ENCODE data around the gene ZYX.
A peak's percentile ranks its signal among the peaks of the same experiment; 100 is the strongest.
"Not testable (repeated sequence)": the region's sequence is repeated elsewhere in the genome, so short reads cannot be mapped to it uniquely, and the experiment has no call there.

ZYX gene

GRCh38 chr7:143415742-143416397 is 34.7 kb downstream of the ZYX start:
- ATAC-seq (replicated peaks), result no peak
- H3K4me1 Mint-ChIP-seq (ENCODE audit: low read depth in 2 of 2), result no peaks in the 10 kb centered on the region
- no peak overlapping the region for H3K4me3 Mint-ChIP-seq
- H3K9me3 Mint-ChIP-seq, result no peaks in the 10 kb centered on the region
- no peak for DNase-seq
- H3K27me3 Mint-ChIP-seq, result peaks cover 39 to 61% of the 10 kb centered on the region in 2 donors
- no peaks in the 10 kb centered on the region for H3K36me3 Mint-ChIP-seq (ENCODE audit: insufficient read depth)
- H3K27ac Mint-ChIP-seq, result no peak overlapping the region

- peaks cover 32 to 59% of the 10 kb centered on the region in 2 donors for H3K27me3 Mint-ChIP-seq
- ATAC-seq (replicated peaks), result peak; percentile 56
Measured at GRCh38 chr7:143416565-143417149, 35.5 kb downstream of the ZYX start.

DNA sequence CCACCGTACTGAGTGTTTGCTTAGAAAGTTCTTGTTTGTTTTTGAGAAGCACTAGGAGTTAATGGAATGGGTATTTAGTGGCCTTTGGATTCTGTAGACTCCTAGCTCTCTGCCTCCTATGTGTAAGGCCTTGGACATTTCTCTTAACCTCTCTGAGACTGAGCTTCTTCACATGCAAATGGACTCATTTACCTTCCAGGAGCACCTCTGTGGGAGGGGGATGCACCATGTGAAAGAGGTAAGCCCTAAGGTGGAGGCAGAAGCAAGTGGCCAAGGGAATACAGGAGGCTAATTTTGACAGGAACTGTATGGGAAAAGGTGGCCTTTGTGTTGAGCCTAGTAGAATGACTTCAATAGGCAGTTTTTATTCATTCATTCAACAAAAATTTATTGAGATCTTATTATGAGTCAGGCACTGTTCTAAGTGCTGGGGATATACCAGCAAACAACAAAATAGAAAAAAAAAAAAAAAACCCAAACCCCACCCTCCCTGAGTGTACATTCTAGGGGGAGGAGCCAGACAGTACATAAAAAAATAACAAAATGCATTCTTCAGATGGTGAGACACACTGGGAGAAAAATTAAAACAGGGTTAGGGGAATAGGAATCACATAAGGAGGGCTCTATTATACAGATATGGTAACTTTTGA is 36.7 kb downstream of the ZYX start:
- Mint-ChIP-seq H3K27ac (no peak overlapping the region), H3K4me1 (ENCODE audit: low read depth in 2 of 2) (no peaks in the 10 kb centered on the region), H3K9me3 (no peaks in the 10 kb centered on the region), H3K4me3 (no peak overlapping the region), H3K36me3 (ENCODE audit: insufficient read depth) (no peaks in the 10 kb centered on the region), H3K27me3 (peaks cover 23 to 47% of the 10 kb centered on the region in 2 donors)
- DNase-seq, result no peak
- ATAC-seq (replicated peaks), result no peak

More at GRCh38 chr7:143416565-143417149, 35.5 kb downstream of the ZYX start:
- Mint-ChIP-seq H3K27ac (no peak overlapping the region), H3K36me3 (ENCODE audit: insufficient read depth) (no peaks in the 10 kb centered on the region), H3K9me3 (no peaks in the 10 kb centered on the region), H3K4me1 (ENCODE audit: low read depth in 2 of 2) (no peaks in the 10 kb centered on the region), H3K4me3 (no peak overlapping the region)
- DNase-seq, result peak; percentile 26 to 38 (median 37)

DNA sequence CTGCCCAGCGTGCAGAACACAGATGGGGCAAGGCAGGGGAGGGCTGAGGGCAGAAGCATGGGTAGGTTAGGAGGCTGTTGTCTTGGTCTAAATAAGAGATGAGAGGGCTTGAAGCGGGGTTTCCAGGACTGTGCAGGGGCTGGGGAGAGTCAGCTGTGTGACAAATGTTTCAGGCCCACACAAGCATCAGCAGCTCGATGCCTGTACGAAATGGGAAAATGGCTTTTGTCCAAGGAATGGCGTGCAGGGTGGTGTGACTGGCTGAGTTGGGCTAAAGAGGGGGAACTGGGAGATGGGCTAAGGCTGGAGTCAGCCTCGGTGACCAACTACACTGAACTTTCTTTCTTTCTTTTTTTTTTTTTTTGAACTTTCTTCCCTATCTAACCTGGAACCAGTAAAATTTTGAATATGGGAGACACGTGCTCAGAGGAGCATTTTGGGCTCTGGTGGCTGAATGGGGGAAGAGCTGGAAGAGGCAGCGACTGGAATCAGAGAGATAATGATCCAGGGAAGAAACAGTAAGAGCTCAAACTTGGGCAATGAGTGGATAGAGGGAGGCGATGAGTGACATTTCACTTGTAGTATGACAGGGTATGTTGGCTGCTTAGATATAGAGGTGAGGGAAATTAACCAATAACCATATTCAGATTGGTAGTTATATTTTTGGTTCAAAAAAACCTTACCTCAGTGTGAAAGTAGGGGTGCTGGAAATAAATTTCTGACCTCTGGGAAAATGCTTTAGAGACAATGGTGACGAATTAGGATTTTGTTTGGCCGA is 37.7 kb downstream of the ZYX start:
- no peak overlapping the region for H3K27ac Mint-ChIP-seq
- no peaks in the 10 kb centered on the region for H3K9me3 Mint-ChIP-seq
- H3K4me3 Mint-ChIP-seq, result no peak overlapping the region
- peaks cover 17 to 40% of the 10 kb centered on the region in 2 donors for H3K27me3 Mint-ChIP-seq
- ATAC-seq (replicated peaks) (no peak), DNase-seq (no peak)
- no peaks in the 10 kb centered on the region for H3K36me3 Mint-ChIP-seq (ENCODE audit: insufficient read depth)
- H3K4me1 Mint-ChIP-seq (ENCODE audit: low read depth in 2 of 2), result no peaks in the 10 kb centered on the region

GRCh38 chr7:143419880-143420279 is 38.7 kb downstream of the ZYX start:
- H3K27me3 Mint-ChIP-seq, result peaks cover 14 to 34% of the 10 kb centered on the region in 2 donors
- H3K4me3 Mint-ChIP-seq, result no peak overlapping the region
- H3K36me3 Mint-ChIP-seq (ENCODE audit: insufficient read depth), result no peaks in the 10 kb centered on the region
- H3K9me3 Mint-ChIP-seq, result no peaks in the 10 kb centered on the region
- no peak for ATAC-seq (replicated peaks)
- no peaks in the 10 kb centered on the region for H3K4me1 Mint-ChIP-seq (ENCODE audit: low read depth in 2 of 2)
- no peak for DNase-seq
- H3K27ac Mint-ChIP-seq, result no peak overlapping the region

- H3K27me3 Mint-ChIP-seq, result peaks cover 6 to 27% of the 10 kb centered on the region in 2 donors
- not testable (repeated sequence) for H3K36me3 Mint-ChIP-seq (ENCODE audit: insufficient read depth); H3K27ac Mint-ChIP-seq; H3K4me3 Mint-ChIP-seq; ATAC-seq (replicated peaks); DNase-seq; H3K4me1 Mint-ChIP-seq (ENCODE audit: low read depth in 2 of 2); H3K9me3 Mint-ChIP-seq
Measured at GRCh38 chr7:143420624-143421023, 39.5 kb downstream of the ZYX start.

DNA sequence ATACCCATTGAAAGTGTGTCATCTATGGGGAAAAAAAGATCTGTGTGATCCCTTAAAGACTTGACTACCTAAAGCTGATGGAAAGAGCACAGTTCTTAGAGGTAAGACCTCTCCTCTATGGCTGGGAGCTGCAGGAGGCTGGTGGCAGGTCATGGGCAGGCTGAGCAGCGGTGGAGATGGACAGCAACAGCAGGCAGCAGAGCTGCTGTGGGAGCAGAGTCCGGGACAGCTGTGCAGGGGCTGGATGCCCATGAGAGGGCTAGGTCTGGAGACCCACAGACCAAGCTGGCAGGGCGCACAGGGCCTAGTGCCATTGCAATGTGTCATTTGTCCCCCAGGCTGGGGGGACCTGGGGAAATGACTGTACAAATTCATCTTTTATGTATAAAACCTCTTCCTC is 40.9 kb downstream of the ZYX start:
- Mint-ChIP-seq H3K36me3 (ENCODE audit: insufficient read depth) (no peaks in the 10 kb centered on the region), H3K9me3 (no peaks in the 10 kb centered on the region), H3K4me3 (no peak overlapping the region), H3K4me1 (ENCODE audit: low read depth in 2 of 2) (no peaks in the 10 kb centered on the region), H3K27me3 (peaks cover 0 to 20% of the 10 kb centered on the region in 2 donors), H3K27ac (no peak overlapping the region)
- no peak for DNase-seq
- ATAC-seq (replicated peaks), result no peak

DNA sequence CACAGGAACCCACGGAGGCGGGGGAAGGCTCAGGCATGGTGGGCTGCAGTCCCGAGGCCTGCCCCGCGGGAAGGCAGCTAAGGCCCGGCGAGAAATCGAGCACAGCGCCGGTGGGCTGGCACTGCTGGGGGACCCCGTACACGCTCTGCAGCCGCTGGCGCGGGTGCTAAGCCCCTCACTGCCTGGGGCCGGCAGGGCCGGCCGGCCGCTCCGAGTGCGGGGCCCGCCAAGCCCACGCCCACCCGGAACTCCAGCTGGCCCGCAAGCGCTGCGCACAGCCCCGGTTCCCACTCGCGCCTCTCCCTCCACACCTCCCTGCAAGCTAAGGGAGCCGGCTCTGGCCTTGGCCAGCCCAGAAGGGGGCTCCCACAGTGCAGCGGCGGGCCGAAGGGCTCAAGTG is 43.3 kb downstream of the ZYX start:
- H3K36me3 Mint-ChIP-seq (ENCODE audit: insufficient read depth); H3K27ac Mint-ChIP-seq; H3K27me3 Mint-ChIP-seq; H3K4me3 Mint-ChIP-seq; ATAC-seq (replicated peaks); H3K9me3 Mint-ChIP-seq; H3K4me1 Mint-ChIP-seq (ENCODE audit: low read depth in 2 of 2); DNase-seq: not testable (repeated sequence)

GRCh38 chr7:143426479-143427142 is 45.5 kb downstream of the ZYX start:
- H3K27ac Mint-ChIP-seq, result no peak overlapping the region
- H3K4me3 Mint-ChIP-seq, result no peak overlapping the region
- peaks cover 4% of the 10 kb centered on the region for H3K36me3 Mint-ChIP-seq (ENCODE audit: insufficient read depth)
- no peaks in the 10 kb centered on the region for H3K4me1 Mint-ChIP-seq (ENCODE audit: low read depth in 2 of 2)
- no peak for ATAC-seq (replicated peaks)
- peaks cover 0 to 6% of the 10 kb centered on the region in 2 donors for H3K27me3 Mint-ChIP-seq
- DNase-seq, result no peak
- H3K9me3 Mint-ChIP-seq, result no peaks in the 10 kb centered on the region

- Mint-ChIP-seq H3K4me3 (no peak overlapping the region), H3K36me3 (ENCODE audit: insufficient read depth) (peaks cover 4% of the 10 kb centered on the region), H3K4me1 (ENCODE audit: low read depth in 2 of 2) (no peaks in the 10 kb centered on the region), H3K9me3 (no peaks in the 10 kb centered on the region), H3K27me3 (peaks cover 11 to 24% of the 10 kb centered on the region in 2 donors), H3K27ac (no peak overlapping the region)
- DNase-seq (no peak), ATAC-seq (replicated peaks) (no peak)
Measured at GRCh38 chr7:143429770-143430698, 48.9 kb downstream of the ZYX start.

DNA sequence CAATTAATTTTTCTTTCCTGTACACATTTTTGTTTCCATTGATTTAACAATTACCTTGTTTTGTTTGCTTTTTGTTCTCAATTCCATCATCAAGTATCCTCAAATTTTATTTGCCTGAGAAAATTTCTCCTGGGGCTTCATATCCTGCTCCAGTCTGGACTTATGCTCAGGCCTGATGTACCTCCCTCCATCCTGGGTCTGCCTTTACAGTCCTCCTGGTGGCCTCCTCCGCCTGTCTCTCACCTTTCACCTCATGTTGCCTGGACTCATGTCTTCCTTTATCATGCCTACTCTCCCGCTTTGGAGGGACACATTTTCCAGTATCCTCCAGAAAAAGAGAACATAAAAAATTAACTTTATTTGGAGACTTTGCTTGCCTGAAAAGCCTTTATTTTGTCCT is 50.0 kb downstream of the ZYX start:
- peaks cover 20 to 30% of the 10 kb centered on the region in 2 donors for H3K27me3 Mint-ChIP-seq
- H3K9me3 Mint-ChIP-seq, result no peaks in the 10 kb centered on the region

GRCh38 chr7:143433759-143434158 is 52.6 kb downstream of the ZYX start:
- Mint-ChIP-seq H3K4me1 (ENCODE audit: low read depth in 2 of 2) (peaks cover 0 to 3% of the 10 kb centered on the region in 2 donors), H3K4me3 (no peak overlapping the region), H3K36me3 (ENCODE audit: insufficient read depth) (peaks cover 4% of the 10 kb centered on the region), H3K9me3 (no peaks in the 10 kb centered on the region), H3K27me3 (peaks cover 30 to 32% of the 10 kb centered on the region in 2 donors), H3K27ac (no peak overlapping the region)
- ATAC-seq (replicated peaks) (no peak), DNase-seq (no peak)

More for the DNA sequence above, 50.0 kb downstream of the ZYX start:
- no peak for ATAC-seq (replicated peaks)
- H3K27ac Mint-ChIP-seq, result no peak overlapping the region
- no peak overlapping the region for H3K4me3 Mint-ChIP-seq
- no peaks in the 10 kb centered on the region for H3K4me1 Mint-ChIP-seq (ENCODE audit: low read depth in 2 of 2)
- DNase-seq, result no peak
- peaks cover 4% of the 10 kb centered on the region for H3K36me3 Mint-ChIP-seq (ENCODE audit: insufficient read depth)

Data from effector memory CD8-positive, alpha-beta T cell (primary cell).